Muscle of back (tissue), 11 donors: ENCODE measurements around the gene FAM89A. TPM values are rescaled to one million over a fixed set of nuclear protein-coding genes. Genes with fewer than 3 reads are reported as not detected.
"Not testable (repeated sequence)": the region's sequence is repeated elsewhere in the genome, so short reads cannot be mapped to it uniquely, and the experiment has no call there.

Experiments used
- DNase-seq, 3 donors: peaks; one replicate each; pipeline versions ENCODE4 v3.0.0 to v3.0.0-alpha.2; 2013
- polyA plus RNA-seq, 10 donors: library from polyadenylated mRNA; unstranded; fragments of 120-200 nt; gene quantifications; one replicate each; pipeline ENCODE4 v1.2.1, GENCODE V29; 2013; ENCODE audit not compliant: insufficient read length in 10 of 10

Gene FAM89A
- polyA plus RNA-seq, 10 donors: 7.0 to 12.1 (median 8.3) TPM

DNA sequence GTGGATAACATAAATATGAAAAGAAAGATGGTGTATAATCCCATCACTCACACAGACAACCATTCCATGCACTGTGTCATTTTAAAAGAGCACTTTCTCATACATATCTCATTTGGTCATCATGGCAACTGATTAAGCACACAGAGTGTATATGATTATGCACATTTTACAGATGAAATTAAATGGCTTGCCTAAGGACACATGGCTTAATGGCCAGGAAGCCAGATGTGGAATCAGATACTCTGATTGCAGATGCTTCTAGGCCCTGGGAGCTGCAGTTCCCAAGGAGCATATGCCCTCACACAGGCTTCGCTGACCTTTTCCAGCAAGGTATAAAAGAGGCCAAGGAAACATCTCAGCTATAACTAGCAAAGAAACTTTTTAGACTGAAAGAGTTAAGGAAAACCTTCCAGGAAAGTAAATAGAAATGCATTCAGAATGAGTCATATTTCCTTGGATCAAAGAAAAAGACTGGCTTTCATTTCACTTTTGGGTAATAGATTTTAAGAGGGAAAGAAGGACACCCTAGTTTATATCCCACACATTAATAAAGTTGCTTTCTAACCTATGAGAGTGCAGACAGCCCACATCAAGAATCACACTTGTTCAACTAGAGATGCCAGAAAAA lies 19.6 kb upstream of the FAM89A start:
- no peak for DNase-seq

DNA sequence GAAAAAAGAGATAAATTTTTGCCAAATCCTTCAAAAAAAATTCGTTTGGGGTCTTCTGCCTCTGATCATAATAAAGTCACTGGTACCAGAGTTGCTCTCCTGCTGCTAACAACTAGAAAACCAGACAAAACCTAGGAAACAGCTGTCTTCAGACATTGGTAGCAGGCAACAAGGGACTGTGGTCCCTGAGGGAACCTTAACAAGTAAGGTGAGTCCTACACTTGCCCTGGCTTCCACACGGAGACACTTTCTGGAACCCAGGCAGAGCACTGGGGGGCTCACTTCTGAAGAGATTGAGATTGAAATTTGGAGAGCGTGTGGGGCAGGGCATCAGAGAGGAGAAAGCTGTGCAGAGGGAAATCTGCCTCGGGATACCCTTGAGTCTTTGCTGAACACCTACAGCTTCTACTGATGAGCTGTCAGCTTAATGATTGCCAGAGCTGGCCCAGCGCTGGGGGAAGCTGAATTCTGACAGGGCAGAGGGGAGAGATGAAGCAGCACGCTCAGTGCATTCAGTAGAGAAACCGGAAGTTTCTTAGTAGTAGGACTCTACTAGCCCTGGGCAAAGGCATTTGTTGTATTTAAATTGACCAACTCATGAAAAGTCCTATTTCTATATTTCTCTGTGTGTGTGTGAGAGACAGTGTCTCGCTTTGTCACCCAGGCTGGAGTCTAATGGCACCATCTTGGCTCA lies 18.5 kb upstream of the FAM89A start:
- DNase-seq: no peak

DNA sequence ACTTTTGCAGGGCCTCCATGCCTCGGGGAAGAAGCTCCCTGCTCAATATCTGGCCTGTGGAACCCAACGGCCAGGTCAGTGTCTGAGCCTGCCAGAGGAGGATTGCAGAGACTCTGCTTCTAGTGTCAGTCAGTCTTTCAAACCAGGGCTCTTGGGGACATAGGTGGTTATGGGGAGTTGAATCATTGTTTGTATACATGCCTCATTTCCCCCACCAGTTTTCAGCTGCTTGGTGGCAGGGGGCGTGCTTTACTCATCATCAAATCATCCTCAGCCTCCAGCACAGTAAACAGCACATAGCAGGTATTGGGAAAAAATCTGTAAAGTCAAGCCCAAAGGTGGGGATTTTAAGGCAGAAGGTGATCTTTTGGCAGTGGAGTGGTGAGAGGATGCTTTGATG lies 17.4 kb upstream of the FAM89A start:
- no peak for DNase-seq

DNA sequence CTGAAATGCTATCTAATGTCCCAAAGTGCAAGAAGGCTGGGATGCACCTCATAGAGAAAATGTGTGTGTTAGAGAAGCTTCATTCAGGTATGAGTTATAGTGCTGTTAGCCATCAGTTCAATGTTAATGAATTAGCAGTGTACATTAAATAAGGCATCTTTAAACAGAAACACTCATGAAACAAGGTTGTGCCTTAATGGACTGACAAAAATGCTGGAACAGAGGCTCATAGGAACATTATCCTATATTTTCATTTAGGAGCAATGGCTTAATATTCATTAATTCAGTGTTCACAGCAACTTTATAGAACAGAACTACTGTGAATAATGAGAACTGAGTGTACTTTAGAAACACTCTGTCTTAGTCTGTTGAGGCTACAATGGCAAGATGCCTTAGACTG lies 15.2 kb upstream of the FAM89A start:
- no peak for DNase-seq

DNA sequence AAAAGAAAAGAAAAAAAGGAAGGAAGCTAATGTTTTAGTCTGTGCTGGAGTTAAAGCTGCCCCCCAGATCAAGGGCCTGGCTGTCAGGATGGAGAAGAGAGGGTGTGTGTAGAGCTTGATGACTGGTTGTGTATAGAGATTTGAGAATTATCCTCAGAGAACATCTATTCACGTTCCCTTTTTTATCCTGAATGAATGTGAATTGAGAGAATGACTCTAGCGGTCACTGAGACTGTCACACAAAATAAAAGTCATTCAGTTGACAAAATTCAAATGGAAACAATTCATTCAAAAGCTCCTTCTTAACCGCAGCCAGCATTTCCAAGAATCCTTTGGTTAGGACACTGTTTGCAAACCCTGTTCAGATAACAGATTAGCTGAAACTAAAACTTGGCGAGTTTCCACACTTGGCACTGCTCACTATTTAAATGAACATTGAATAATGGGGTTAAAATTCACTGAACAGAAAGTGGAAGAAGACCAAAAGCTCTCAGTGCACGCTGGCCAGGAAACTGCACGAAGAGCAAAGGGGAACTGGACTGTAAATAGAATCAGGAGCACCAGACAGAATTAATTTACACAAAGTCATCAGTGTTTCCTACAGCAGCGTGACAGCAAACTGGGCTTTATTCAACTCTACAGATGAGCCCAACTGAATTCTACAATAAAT lies 13.6 kb upstream of the FAM89A start:
- peak; percentile 49 to 65 (median 63) for DNase-seq

DNA sequence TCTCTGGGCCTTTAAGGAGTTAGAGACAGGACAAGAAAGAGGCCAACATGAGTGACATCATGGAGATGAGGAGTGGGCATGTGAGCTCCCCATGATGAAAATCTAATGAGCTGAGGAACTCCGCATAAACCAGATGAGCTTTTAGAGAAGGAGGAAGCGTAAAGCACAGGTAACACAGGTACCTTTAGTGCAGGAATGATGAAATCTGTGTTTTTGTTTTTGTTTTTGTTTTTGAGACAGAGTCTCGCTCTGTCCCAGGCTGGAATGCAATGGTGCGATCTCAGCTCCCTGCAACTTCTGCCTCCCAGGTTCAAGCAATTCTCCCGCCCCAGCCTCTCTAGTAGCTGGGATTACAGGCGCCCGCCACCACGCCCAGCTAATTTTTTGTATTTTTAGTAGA lies 12.7 kb upstream of the FAM89A start:
- no peak for DNase-seq

DNA sequence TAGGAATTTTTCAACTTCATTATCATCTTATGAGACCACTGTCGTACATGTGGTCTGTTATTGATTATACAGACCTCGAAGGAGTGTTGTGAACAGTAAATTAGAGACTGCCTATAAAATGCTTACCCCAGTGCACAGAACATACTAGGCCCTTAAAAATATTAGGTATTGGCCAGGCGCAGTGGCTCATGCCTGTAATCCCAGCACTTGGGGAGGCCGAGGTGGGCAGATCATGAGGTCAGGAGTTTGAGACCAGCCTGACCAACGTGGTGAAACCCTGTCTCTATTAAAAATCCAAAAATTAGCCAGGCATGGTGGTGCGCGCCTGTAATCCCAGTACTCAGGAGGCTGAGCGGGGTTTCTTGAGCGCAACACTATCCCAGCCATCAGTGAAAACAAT lies 10.9 kb upstream of the FAM89A start:
- not testable (repeated sequence) for DNase-seq

DNA sequence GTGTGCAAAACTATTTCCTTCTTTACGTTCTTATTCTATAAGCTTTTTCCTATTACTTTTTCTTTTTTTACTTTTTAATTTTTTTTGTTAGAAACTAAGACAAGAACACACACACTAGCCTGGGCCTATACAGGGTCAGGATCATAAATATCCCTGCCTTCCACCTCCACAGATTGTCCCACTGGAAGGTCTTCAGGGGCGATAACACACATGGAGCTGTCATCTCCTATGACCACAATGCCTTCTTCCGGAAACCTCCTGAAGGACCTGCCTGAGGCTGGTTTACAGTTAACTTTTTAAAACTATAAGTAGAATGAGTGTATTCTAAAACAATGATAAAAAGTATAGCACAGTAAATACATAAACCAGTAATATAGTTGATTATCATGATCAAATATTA lies 10.3 kb upstream of the FAM89A start:
- no peak for DNase-seq

DNA sequence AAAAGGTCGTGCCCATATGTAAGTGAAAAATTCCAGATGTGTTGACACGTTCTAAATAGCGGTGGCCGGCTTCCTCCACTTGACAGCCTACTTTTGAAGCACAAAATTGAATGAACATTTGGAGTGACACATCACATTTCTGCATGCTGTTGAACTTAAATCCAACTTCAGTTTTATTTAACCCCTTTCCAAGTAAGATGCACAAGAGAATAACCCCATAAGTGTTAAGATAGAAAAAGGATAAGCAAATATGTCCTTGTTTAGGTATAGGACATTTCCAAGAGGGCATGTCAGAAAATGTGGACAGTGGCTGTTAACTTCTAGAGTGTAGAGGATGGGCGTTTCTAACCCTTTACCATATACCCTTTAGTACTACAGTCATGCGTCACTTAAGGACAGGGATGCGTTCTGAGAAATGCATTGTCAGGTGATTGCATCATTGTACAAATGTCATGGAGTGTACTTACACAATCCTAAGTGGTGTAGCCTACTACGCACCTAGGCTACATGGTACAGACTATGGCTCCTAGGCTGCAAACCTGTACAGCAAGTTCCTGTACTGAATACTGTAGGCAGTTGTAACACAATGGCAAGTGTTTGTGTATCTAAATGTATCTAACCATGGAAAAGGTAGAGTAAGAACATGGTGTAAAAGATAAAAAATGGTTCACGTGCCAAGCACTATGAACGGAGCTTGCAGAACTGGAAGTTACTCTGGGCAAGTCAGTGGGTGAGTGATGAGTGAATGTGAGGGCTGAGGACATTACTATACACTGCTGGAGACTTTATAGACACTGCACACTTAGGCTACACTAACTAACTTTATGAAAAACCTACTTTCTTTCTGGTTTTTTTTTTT lies 9.3 kb upstream of the FAM89A start:
- DNase-seq: no peak

DNA sequence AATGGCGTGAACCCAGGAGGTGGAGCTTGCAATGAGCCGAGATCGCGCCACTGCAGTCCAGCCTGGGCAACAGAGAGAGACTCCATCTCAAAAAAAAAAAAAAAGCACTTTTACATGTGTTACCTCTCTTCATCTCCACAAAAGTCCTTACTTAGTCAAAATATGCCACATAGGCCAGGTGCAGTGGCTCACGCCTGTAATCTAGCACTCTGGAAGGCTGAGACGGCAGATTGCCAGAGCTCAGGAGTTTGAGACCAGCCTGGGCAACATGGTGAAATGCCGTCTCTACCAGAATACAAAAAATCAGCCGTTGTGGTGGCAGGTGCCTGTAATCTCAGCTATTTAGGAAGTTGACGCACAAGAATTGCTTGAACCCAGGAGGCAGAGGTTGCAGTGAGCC lies 8.4 kb upstream of the FAM89A start:
- DNase-seq: not testable (repeated sequence)

DNA sequence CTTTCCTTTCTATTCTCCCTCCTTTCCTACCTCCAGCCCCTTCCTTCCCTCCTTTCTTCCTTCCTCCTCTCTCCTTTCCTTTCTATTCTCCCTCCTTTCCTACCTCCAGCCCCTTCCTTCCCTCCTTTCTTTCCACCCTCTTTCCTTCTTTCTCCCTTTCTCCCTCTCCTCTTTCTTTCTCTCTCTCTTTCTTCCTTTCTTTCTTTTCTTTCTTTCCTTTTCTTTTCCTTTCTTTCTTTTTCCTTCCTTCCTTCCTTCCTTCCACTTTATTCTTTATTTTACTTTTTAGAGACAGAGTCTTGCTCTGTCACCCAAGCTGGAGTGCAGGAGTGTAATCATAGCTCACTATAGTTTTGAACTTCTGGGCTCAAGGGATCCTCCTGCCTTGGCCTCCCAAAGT lies 7.5 kb upstream of the FAM89A start:
- not testable (repeated sequence) for DNase-seq

DNA sequence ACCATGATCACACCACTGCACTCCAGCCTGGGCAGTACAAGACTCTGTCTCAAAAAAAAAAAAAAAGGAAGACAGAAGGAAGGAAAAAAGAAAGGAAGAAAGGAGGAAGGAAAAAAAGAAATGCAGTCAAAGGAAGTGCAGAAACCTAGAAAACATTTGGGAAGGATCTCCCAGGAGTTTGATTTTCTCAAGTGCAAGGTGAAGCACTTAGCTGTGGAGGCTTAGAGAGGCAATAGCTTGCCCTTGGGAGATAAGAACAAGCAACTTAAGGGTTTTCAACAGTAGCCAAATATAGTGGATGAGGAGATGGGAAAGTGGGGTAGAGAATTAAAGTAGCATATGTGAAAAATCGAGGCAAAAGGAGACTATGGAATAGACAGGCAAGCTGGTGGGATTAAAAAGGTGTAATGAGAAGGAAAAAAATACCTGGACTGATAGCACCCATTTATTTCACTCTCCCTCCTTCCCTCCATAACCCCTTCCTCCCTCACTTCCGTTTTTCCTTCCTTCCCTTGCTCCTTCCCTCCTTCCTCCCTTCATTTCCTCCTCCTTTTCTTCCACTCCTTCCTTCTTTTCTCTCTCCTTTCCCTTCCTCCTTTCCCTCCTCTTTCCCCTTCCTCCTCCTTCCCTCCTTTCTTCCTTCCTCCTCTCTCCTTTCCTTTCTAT lies 6.8 kb upstream of the FAM89A start:
- no peak for DNase-seq

DNA sequence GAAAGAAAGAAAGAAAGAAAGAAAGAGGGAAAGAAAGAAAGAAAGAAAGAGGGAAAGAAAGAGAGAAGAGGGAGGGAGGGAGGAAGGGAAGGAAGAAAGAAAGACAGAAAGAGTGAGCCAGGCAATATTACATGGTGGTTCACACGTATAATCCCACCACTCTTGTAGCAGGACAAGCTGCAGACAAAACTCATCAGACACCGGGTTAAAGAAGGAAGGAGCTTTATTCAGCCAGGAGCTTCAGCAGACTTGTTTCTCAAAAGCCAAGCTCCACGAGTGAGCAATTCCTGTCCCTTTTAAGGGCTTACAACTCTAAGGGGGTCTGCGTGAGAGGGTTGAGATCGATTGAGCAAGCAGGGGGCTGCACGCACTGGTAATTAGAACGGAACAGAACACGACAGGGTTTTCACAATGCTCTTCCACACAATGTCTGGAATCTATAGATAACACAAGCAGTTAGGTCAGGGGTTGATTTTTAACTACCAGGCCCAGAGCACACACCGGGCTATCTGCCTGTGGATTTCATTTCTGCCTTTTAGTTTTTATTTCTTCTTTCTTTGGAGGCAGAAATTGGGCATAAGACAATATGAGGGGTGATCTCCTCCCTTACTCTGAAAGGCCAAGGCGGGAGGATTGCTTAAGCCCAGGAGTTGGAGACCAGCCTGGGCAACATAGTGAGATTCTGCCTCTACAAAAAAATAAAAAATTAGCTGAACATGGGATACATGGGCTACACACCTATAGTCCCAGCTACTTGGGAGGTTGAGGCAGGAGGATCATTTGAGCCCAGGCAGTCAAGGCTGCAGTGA lies 6.1 kb upstream of the FAM89A start:
- DNase-seq: not testable (repeated sequence)

DNA sequence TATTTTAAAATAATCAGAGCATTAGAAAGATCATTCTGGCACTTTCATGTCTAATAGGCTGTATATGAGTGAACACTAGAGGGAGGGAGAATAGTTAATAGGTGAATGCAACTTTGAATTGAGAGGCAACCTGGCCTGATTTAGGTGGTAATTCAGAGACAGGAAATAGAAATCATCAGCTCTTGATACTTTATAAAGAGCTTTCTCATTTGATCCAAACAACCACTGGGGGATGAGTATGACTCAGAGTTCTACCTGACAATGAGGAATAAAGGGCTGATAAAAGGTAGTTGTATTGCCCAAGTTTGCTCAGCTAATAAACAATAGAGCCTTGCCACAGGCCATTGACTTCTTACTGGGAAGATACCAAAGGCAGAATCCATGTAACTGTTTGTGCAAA lies 5.2 kb upstream of the FAM89A start:
- no peak for DNase-seq

DNA sequence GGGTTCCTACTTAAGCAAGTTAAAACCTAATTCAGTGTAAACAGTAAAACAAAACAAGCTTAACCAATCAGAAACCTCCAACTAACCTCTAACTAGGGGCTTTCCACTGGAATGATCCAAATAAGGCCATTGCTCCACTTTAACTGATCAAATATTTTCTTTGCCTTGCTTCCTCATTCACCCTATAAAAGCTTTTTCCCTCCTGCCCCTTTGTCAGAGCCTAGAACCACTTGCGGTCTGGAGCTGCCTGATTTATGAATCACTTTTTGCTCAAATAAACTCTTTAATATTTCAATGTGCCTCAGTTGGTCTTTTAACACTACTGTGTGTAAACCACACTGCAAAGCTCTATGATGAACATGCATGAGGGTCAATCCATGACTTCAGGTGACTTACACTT lies 4.5 kb upstream of the FAM89A start:
- no peak for DNase-seq

DNA sequence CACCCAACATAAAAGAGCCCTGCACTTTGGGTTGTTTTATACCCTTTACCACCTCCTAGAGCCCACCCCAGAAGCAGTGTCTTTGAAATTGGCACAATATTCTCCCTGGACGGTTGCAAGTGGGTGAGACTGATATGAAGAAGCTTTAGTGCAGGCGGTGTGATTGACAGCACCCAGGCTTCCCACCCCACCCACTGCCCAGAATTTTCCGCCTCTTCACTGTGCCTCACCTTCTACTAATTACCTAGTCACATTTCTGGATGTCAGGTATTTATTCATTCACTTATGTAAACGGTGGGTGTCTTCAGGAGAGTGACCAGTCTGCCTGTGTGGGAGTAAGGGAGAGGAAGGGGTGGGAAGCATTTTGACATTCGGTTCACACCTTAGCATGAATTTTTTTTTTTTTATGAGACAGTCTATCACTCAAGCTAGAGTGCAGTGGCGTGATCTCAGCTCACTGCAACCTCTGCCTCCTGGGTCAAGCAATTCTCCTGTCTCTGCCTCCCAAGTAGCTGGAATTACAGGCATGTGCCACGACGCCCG lies 1.7 kb upstream of the FAM89A start:
- no peak for DNase-seq

DNA sequence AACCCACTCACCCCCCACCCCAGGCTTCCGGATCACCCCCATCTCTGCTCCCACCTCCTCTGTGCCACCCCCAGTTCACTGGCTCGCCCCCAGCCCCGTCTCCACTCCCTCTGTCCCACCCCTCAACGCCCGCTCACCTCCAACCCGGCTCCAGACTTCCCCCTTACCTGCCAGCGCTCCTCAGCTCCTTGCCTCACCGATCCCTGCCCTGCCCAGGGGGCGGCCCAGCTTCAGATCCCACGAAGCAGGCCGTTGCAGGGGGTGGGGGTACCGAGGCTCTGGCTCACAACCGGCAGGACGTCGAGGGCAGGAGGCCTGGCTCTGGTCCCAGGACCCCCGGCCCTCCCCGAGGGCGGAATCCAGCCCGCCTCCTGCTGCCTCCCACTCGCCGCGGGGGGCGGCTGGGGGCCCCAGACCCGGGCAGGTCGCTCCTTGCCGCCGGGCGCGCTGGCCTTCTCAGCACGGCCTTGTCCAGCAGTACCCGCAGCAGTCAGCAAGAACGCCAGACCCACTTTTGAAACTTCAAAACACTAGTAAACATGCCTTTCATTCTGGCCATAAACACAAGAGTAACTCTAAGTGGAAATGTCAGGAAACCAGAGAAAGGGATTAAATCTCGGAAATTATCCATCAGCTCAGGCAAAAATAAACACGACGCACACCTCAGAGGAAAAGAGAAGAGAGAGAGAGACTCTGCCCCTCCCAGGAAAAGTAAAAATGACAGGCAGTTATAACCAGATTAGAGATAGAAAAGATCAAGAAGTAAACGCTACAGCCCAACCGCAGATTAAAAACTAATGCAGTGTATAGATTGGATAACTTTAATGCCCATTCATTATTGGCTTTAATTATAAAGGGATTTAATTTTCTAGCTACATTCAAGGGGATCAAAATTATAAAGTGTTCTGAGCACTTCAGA lies 1.0 kb upstream of the FAM89A start:
- peak in 1 of 3 donors; percentile 37 for DNase-seq

DNA sequence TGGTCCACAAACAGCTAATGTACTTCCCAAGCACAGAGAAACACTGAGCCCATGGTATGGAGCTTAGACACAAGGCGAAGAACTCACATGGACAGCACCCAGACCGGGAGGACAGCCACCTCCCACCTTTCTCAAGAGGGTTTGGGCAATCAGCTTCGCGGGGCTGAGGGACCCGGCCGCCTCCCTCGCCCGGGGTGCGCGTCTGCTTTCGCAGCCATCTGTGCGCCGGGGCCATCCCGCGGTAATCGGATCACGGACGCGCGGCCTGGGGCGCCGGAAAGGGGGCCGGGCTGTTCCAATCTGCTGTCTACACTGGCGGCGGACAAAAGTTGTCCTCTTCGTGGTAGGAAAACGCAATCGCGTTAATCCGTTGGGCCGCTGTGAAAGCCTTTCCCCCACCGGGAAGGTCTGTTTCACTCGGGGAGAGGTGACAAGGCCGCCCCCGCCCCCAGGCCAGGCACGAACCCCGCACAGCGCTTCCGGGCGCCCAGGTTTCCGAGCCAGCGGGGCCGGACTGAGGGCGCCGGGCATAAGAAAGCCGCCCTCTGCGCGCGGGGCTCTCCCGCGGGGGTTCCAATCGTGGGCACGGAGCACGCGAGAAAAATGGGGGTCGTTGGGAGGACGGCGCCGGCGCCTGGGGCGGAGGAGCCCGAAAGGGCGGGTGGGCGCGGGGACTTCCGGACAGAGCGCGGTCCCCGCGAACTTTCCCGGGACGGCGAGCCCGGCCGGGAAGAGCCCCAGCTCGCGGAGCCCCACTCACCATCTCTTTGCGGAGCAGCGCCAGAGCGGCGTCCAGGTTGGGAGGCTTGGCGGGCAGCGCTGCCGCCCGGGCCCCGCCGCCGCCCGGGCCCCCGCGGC lies 664 bp downstream of the FAM89A start:
- DNase-seq: peak; percentile 12 to 81 (median 66)
